CD4-positive, alpha-beta T cell treated with Interleukin-6 for 4 hours (primary cell): ENCODE data around the gene TNFRSF4.
A peak's percentile ranks its signal among the peaks of the same experiment; 100 is the strongest.
"Not testable (repeated sequence)": the region's sequence is repeated elsewhere in the genome, so short reads cannot be mapped to it uniquely, and the experiment has no call there.

Experiments
- DNase-seq: peaks from one replicate; pipeline ENCODE4 v3.0.0-alpha.2; 2020; ENCODE audit warnings: mixed read lengths

TNFRSF4 gene

GRCh38 chr1:1213345-1214265 lies at the start of gene TNFRSF4:
Gene TNFRSF4 (minus strand): TSS chr1:1214153. CDS start chr1:1214127, 26 bp downstream.
- peak; percentile 38 for DNase-seq

- DNase-seq: no peak
These were observed 48.8 kb upstream of the TNFRSF4 start for GRCh38 chr1:1262758-1263157.

GRCh38 chr1:1262071-1262470 lies 48.1 kb upstream of the TNFRSF4 start:
- no peak for DNase-seq

- DNase-seq: no peak
These were observed 47.0 kb upstream of the TNFRSF4 start for GRCh38 chr1:1260843-1261560.

- no peak for DNase-seq
These were observed 46.1 kb upstream of the TNFRSF4 start for GRCh38 chr1:1259951-1260600.

- no peak for DNase-seq
These were observed 45.6 kb upstream of the TNFRSF4 start for GRCh38 chr1:1259540-1259939.

- no peak for DNase-seq
These were observed 45.2 kb upstream of the TNFRSF4 start for GRCh38 chr1:1259119-1259488.

- DNase-seq: no peak
These were observed 43.3 kb upstream of the TNFRSF4 start for GRCh38 chr1:1256956-1257871.

GRCh38 chr1:1255611-1256010 lies 41.7 kb upstream of the TNFRSF4 start:
- no peak for DNase-seq

GRCh38 chr1:1255078-1255477 lies 41.1 kb upstream of the TNFRSF4 start:
- no peak for DNase-seq

- no peak for DNase-seq
These were observed 40.7 kb upstream of the TNFRSF4 start for GRCh38 chr1:1254667-1254998.

- no peak for DNase-seq
These were observed 40.2 kb upstream of the TNFRSF4 start for GRCh38 chr1:1253972-1254666.

GRCh38 chr1:1253314-1253713 lies 39.4 kb upstream of the TNFRSF4 start:
- DNase-seq: no peak

- DNase-seq: peak; percentile 84
These were observed 36.9 kb upstream of the TNFRSF4 start for GRCh38 chr1:1250786-1251284.

- DNase-seq: not testable (repeated sequence)
These were observed 34.3 kb upstream of the TNFRSF4 start for GRCh38 chr1:1248009-1248913.

GRCh38 chr1:1247341-1247913 lies 33.5 kb upstream of the TNFRSF4 start:
- no peak for DNase-seq

- no peak for DNase-seq
These were observed 32.8 kb upstream of the TNFRSF4 start, which contains the start of gene C1QTNF12 for GRCh38 chr1:1246577-1247340. Gene C1QTNF12 (minus strand): TSS chr1:1246722. CDS start chr1:1246690, 32 bp downstream.

GRCh38 chr1:1245817-1246576 lies 32.0 kb upstream of the TNFRSF4 start:
- no peak for DNase-seq
